ENCODE data around the gene COL10A1.

Gene COL10A1

DNA sequence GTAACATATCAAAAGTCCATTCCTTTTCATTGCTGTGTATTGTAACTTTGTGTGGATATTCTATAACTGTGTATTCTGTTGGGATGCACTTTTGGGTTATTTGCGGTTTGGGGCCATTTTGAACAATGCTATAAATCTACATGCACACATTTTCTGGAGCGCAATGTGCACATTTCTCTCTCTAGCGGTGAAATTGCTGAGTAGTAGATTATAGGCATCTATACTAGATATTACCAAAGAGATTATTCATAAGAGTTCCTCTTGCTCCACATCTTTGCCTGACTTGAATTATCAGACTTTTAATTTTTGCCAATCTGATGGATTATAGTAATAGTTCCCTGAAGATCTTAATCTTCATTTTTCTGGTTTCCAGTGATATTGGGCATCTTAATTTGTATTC lies 47.0 kb downstream of the COL10A1 start:
- DNase-seq: no peak

DNA sequence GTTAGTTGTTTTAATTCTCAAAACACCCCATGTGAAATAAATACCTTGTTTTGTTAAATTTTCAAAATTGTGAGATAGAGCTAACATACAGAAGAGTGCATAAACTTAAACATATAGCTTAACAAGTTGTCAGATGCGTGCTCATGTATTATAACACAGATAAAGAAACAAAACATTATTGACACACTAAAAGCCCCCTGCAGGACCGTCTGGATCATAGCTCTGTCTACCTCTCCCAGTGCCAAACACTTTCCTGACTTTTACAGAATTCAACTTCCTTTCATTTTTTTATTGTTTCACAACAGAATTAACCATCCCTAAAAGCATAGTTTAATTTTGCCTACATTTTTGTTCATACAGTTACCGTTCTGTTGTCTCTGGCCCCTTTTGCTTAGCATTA lies 47.4 kb downstream of the COL10A1 start:
- DNase-seq: no peak

- no peak for DNase-seq
Observed at GRCh38 chr6:116074732-116075390, 51.1 kb downstream of the COL10A1 start.

GRCh38 chr6:116073765-116074440 lies 52.0 kb downstream of the COL10A1 start:
- DNase-seq: no peak

DNA sequence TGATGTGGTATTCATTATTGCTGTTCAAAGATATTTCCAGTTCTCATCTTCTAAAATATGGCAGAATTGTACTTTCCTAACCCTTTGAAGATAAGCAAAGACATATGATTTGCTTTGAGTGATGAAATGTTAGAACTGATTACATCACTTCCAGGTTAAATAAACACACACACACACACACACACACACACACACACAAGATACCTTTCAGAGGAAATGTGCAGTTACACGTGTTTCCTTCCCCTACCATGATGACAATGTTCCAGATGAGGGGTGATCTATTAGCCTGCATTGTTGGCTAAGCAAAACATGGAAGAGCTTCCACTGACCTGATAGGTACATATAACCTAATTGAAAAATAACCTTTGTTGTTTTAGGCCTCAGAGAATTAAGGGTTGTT lies 53.6 kb downstream of the COL10A1 start:
- no peak for DNase-seq

GRCh38 chr6:116070616-116071389 lies 55.1 kb downstream of the COL10A1 start:
- no peak for DNase-seq

DNA sequence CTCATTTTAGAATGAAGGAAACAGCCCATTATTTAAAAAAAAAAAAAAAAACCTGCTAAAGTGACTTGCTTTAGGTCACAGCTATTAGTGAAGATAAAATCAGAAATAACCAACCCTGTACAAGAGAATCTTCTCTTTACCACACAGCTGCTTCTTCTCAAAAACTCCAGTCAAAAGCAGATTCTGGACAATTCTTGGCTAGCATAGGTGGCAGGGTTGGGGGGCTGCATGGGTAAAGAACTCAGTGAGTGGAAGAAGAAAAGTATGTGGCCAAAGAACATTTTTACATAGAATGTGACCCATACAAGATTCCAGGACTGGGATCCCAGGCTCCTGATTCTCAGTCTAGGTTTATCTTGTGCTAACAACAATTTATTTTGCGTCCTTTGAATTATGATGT lies 55.8 kb downstream of the COL10A1 start:
- no peak for DNase-seq
